ENCODE results near the gene PVALEF. TPM values are rescaled to one million over a fixed set of nuclear protein-coding genes. Genes with fewer than 3 reads are reported as not detected.

PVALEF gene
- total and polyA plus RNA-seq, 2 donors (not counting 3 experiments of a cell fraction or from before 2014, with no cell fraction given), result not detected

DNA sequence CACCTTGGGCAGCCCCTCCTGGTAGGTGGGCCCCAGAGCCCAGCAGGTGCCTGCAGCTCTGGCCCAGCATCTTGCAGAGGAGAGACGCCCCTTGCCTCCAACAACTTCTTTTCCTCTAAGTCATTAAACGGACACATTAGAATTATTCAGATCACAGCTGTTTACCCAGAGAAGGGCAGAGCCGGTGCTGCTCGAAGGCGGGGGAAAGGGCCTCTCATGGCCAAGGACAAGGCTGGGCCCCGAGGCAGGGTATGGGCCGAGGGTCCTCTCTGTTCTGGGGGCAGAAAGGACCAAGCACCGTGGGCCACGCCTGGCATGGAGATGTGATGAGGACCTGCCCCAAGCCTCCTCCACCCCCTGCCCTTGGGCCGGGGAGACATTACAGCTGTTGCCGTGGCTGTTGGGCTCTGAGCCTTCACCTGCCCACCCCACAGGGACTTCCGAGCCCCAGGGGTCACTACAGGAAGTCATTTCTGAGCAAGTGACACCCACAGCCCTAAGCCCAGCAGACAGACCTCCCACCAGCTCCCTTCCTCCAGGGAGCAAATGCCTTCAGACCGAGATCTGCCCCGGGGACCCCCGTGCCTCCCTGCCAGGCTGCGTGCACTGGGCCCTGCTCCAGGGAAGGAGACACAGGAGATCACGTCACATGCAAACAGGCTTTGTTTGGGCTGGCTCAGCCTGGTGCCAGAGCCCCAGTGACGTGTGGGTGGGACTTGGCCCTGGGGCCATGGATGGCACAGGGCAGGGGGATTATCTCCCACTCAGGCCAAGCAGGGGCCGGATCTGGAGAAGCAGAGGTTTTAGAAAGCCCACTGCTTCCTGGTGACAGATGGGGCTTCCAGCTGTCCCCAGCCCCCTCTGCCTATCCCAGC lies 699 bp upstream of the PVALEF start:
- Histone ChIP-seq H2AFZ (ENCODE audit: low read depth, low read length) (no peak overlapping the region), H3K4me3 (replicated peaks in 1 of 3; ENCODE audit: insufficient read depth in 1 of 3, low read depth in 1 of 3, low read length in 3 of 3) (no peak overlapping the region), H3K9me3 (replicated peaks; ENCODE audit: control insufficient read depth, insufficient read depth, low read length) (no peaks in the 10 kb centered on the region)

More for the DNA sequence above, 699 bp upstream of the PVALEF start:
- POLR2A ChIA-PET, result no interaction called here
- H3K27me3 ChIP-seq (ENCODE audit: control insufficient read depth in 2 of 2, insufficient read depth in 2 of 2, low read length in 2 of 2), result peaks cover 5 to 6% of the 10 kb centered on the region in 2 experiments
- no peak overlapping the region for H3K27ac ChIP-seq (ENCODE audit: insufficient read depth, low read depth, low read length)
- H3K4me1 ChIP-seq (ENCODE audit: control insufficient read depth, extremely low read depth, insufficient read depth, low read length), result peaks cover 4% of the 10 kb centered on the region
- DNase-seq (ENCODE audit: low read depth, low spot score) (no peak), FAIRE-seq (no peak)
- no peaks in the 10 kb centered on the region for H3K79me2 ChIP-seq (ENCODE audit: control insufficient read depth, insufficient read depth, low read length)
- no peaks in the 10 kb centered on the region for H3K36me3 ChIP-seq (ENCODE audit: control insufficient read depth in 2 of 2, extremely low read depth in 1 of 2, insufficient read depth in 2 of 2, low read length in 2 of 2)
- TF ChIP-seq, protein P1, sequence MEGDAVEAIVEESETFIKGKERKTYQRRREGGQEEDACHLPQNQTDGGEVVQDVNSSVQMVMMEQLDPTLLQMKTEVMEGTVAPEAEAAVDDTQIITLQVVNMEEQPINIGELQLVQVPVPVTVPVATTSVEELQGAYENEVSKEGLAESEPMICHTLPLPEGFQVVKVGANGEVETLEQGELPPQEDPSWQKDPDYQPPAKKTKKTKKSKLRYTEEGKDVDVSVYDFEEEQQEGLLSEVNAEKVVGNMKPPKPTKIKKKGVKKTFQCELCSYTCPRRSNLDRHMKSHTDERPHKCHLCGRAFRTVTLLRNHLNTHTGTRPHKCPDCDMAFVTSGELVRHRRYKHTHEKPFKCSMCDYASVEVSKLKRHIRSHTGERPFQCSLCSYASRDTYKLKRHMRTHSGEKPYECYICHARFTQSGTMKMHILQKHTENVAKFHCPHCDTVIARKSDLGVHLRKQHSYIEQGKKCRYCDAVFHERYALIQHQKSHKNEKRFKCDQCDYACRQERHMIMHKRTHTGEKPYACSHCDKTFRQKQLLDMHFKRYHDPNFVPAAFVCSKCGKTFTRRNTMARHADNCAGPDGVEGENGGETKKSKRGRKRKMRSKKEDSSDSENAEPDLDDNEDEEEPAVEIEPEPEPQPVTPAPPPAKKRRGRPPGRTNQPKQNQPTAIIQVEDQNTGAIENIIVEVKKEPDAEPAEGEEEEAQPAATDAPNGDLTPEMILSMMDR (IDR thresholded peaks at IDR 0.05; ENCODE audit: extremely low read depth in 1 of 2, insufficient read depth in 1 of 2, low read depth in 1 of 2, low read length in 2 of 2), result no peak
- no peak for TF ChIP-seq POLR2A (IDR thresholded peaks at IDR 0.05; ENCODE audit: low read depth, low read length)
- no peak for TF ChIP-seq JUN (IDR thresholded peaks at IDR 0.05; ENCODE audit: borderline replicate concordance, insufficient read depth, insufficient read length, low read depth)
- no peak for TF ChIP-seq GATA2 (IDR thresholded peaks at IDR 0.05; ENCODE audit: insufficient read depth, insufficient read length, low read depth, low read length)
- TF ChIP-seq EZH2 (IDR thresholded peaks at IDR 0.05; ENCODE audit: borderline replicate concordance, low read depth, low read length, severe bottlenecking), result no peak
- no peak for TF ChIP-seq FOS (IDR thresholded peaks at IDR 0.05; ENCODE audit: borderline replicate concordance, insufficient read depth, low read length)
- no peak for TF ChIP-seq MYC (IDR thresholded peaks at IDR 0.05; ENCODE audit: low read depth, low read length)
- TF ChIP-seq POLR2AphosphoS5 (IDR thresholded peaks at IDR 0.05; ENCODE audit: insufficient read depth, low read depth, low read length), result no peak
- TF ChIP-seq, protein P2, sequence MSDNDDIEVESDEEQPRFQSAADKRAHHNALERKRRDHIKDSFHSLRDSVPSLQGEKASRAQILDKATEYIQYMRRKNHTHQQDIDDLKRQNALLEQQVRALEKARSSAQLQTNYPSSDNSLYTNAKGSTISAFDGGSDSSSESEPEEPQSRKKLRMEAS (IDR thresholded peaks at IDR 0.05; ENCODE audit: insufficient read depth, insufficient read length), result no peak
- no peak overlapping the region for H3K9ac ChIP-seq (replicated peaks; ENCODE audit: extremely low read depth, insufficient read depth, low read length)
- BruUV-seq (replicated peaks), result no TSS peak
- H3K9me1 ChIP-seq (replicated peaks; ENCODE audit: control insufficient read depth, extremely low read depth, insufficient read depth, low read length), result no peaks in the 10 kb centered on the region
- dilution Hi-C loops (cut with MboI; ENCODE audit: extremely low pct_ligation_motif_present, low sequenced_read_pairs), result no loop called here
- no peak overlapping the region for H3K4me2 ChIP-seq (ENCODE audit: insufficient read depth, low read length)
- intact Hi-C loops (cut with micrococcal nuclease), result no loop called here
- CTCF ChIA-PET, result interaction anchor here (1.1 kb wide), 1 partner anchor 36 kb away, joined by 4 read pairs; no protein-coding TSS in a partner anchor
- no peaks in the 10 kb centered on the region for H4K20me1 ChIP-seq (replicated peaks; ENCODE audit: control insufficient read depth, extremely low read depth, insufficient read depth, low read length)
